ENCODE measurements around the gene CACNB2. TPM values are rescaled to one million over a fixed set of nuclear protein-coding genes. Genes with fewer than 3 reads are reported as not detected.
"Not testable (repeated sequence)": the region's sequence is repeated elsewhere in the genome, so short reads cannot be mapped to it uniquely, and the experiment has no call there.

The CACNB2 gene
- total RNA-seq, 1 donor from 2014 or later = 7.6 TPM

DNA sequence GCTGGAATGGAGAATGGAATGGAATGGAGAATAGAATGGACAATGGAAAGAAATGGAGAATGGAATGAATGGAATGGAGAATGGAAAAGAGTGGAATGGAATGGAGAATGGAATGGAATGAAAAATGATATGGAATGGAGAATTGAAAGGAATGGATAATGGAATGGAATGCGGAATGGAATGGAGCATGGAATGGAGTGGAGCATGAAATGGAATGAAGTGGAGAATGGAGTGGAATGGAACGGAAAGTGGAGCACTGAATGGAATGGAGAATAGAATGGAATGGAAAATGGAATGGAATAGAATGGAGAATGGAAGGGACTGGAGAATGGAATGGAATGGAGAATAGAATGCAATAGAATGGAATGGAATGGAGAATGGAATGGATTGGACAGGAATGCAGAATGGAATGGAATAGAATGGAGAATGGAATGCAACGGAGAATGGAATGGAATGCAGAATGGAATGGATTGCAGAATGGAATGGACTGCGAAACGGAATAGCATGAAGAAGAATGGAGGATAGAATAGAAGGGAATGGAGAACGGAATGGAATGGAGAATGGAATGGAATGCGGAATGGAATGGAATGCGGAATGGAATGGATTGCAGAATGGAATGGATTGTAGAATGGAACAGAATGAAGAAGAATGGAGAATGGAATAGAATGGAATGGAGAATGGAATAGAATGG, 421.8 kb downstream of the CACNB2 start:
- Mint-ChIP-seq H3K4me3 (no peak overlapping the region), H3K4me1 (ENCODE audit: unreplicated experiment) (no peaks in the 10 kb centered on the region), H3K9me3 (no peaks in the 10 kb centered on the region), H3K36me3 (no peaks in the 10 kb centered on the region), H3K27ac (no peak overlapping the region), H3K27me3 (no peaks in the 10 kb centered on the region)
- DNase-seq (ENCODE audit: extremely low spot score, unreplicated experiment) = no peak
- TF ChIP-seq, protein P1, sequence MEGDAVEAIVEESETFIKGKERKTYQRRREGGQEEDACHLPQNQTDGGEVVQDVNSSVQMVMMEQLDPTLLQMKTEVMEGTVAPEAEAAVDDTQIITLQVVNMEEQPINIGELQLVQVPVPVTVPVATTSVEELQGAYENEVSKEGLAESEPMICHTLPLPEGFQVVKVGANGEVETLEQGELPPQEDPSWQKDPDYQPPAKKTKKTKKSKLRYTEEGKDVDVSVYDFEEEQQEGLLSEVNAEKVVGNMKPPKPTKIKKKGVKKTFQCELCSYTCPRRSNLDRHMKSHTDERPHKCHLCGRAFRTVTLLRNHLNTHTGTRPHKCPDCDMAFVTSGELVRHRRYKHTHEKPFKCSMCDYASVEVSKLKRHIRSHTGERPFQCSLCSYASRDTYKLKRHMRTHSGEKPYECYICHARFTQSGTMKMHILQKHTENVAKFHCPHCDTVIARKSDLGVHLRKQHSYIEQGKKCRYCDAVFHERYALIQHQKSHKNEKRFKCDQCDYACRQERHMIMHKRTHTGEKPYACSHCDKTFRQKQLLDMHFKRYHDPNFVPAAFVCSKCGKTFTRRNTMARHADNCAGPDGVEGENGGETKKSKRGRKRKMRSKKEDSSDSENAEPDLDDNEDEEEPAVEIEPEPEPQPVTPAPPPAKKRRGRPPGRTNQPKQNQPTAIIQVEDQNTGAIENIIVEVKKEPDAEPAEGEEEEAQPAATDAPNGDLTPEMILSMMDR (conservative IDR thresholded peaks at IDR 0.05) = no peak

DNA sequence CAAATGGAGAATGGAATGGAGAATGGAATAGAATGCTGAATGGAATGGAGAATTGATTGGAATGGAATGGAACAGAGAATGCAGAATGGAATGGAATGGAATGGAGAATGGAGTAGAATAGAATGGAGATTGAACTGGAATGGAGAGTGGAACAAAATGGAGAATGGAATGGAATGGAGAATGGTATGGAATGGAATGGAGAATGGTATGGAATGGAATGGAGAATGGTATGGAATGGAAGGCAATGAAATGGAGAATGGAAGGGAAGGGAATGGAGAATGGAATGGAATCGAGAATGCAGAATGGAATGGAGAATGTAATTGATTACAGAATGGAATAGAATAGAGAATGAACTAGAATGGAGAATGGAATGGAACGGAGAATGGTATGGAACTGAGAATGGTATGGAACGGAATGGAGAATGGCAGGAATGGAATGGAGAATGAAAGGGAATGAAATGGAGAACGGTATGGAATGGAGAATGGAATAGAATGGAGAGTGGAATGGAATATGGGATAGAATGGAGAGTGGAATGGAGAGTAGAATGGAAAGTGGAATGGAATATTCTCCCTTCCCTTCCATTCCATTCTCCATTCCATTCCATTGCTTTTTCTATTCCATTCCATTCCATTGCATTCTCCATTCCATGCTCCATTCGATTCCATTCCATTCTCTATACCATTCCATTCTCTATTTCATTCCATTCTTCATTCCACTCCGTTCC, 422.9 kb downstream of the CACNB2 start:
- Mint-ChIP-seq H3K4me1 (ENCODE audit: unreplicated experiment) (no peaks in the 10 kb centered on the region), H3K36me3 (no peaks in the 10 kb centered on the region), H3K4me3 (no peak overlapping the region), H3K27me3 (no peaks in the 10 kb centered on the region), H3K9me3 (no peaks in the 10 kb centered on the region), H3K27ac (no peak overlapping the region)
- TF ChIP-seq, protein P1 (conservative IDR thresholded peaks at IDR 0.05) = no peak
- DNase-seq (ENCODE audit: extremely low spot score, unreplicated experiment) = no peak

DNA sequence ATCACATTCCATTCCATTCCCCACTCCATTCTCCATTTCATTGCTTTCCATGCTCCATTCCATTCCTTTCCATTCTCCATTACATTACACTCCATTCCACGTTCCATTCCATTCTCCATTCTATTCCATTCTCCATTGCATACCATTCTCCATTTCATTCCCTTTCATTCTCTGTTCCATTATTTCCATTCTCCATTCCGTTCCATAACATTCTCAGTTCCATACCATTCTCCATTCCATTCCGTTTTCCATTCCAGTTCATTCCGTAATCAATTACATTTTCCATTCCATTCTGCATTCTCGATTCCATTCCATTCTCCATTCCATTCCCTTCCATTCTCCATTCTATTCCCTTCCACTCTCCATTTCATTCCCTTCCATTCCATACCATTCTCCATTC, 424.8 kb downstream of the CACNB2 start:
- Mint-ChIP-seq H3K27ac (no peak overlapping the region), H3K36me3 (no peaks in the 10 kb centered on the region), H3K4me1 (ENCODE audit: unreplicated experiment) (no peaks in the 10 kb centered on the region), H3K4me3 (no peak overlapping the region), H3K27me3 (no peaks in the 10 kb centered on the region), H3K9me3 (no peaks in the 10 kb centered on the region)
- DNase-seq (ENCODE audit: extremely low spot score, unreplicated experiment) = no peak
- TF ChIP-seq, protein P1 (conservative IDR thresholded peaks at IDR 0.05) = no peak

DNA sequence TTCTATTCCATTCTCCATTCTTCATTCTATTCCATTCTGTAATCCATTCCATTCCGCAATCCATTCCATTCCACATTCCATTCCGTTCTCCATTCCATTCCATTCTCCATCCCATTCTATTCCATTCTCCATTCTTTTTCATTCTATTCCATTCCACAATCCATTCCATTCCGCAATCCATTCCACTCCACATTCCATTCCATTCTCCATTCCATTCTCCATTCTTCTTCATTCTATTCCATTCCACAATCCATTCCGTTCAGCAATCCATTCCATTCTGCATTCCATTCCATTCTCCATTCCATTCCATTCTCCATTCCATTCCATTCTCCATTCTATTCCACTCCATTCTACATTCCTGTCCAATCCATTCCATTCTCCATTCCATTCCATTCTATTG, 426.0 kb downstream of the CACNB2 start:
- H3K9me3 Mint-ChIP-seq = no peaks in the 10 kb centered on the region
- no peaks in the 10 kb centered on the region for H3K36me3 Mint-ChIP-seq
- TF ChIP-seq, protein P1 (conservative IDR thresholded peaks at IDR 0.05) = no peak
- H3K4me3 Mint-ChIP-seq = no peak overlapping the region
- DNase-seq (ENCODE audit: extremely low spot score, unreplicated experiment) = no peak
- no peak overlapping the region for H3K27ac Mint-ChIP-seq
- H3K27me3 Mint-ChIP-seq = no peaks in the 10 kb centered on the region
- no peaks in the 10 kb centered on the region for H3K4me1 Mint-ChIP-seq (ENCODE audit: unreplicated experiment)

DNA sequence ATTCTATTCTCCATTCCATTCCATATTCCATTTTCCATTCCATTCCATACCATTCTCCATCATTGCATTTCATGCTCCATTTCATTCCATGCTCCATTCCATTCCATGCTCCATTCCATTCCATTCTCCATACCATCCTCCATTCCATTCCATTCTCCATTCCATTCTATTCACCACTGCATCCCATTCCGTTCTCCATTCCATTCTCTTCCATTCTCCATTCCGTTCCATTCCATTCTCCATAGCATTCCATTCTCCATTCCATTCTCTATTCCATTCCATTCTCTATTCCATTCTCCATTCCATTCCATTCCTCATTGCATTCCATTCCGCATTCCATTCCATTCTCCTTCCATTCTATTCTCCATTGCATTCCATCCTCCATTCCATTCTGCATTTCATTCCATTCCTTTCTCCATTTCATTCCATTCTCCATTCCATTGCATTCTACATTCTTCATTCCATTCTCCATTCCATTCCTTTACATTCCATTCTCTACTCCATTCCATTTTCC, 427.2 kb downstream of the CACNB2 start:
- no peak overlapping the region for H3K4me3 Mint-ChIP-seq
- no peaks in the 10 kb centered on the region for H3K36me3 Mint-ChIP-seq
- H3K4me1 Mint-ChIP-seq (ENCODE audit: unreplicated experiment) = no peaks in the 10 kb centered on the region
- no peaks in the 10 kb centered on the region for H3K9me3 Mint-ChIP-seq
- TF ChIP-seq, protein P1 (conservative IDR thresholded peaks at IDR 0.05) = no peak
- no peak for DNase-seq (ENCODE audit: extremely low spot score, unreplicated experiment)
- H3K27me3 Mint-ChIP-seq = no peaks in the 10 kb centered on the region
- H3K27ac Mint-ChIP-seq = no peak overlapping the region

DNA sequence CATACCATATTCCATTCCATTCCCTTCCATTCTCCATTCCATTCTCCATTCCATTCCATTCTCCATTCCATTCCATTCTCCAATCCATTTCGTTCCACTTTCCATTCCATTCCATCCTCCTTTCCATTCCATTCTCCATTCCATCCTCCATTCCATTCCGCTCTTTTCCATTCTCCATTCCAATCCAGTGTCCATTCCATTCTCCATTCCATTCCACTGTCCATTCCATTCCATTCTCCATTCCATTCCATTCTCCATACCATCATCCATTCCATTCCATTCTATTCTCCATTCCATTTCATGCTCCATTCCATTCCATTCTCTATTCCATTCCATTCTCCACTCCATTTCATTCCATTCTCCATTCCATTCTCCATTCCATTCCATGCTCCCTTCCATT, 430.2 kb downstream of the CACNB2 start:
- H3K27me3 Mint-ChIP-seq; H3K9me3 Mint-ChIP-seq; H3K4me1 Mint-ChIP-seq (ENCODE audit: unreplicated experiment); H3K4me3 Mint-ChIP-seq; H3K36me3 Mint-ChIP-seq; DNase-seq (ENCODE audit: extremely low spot score, unreplicated experiment); H3K27ac Mint-ChIP-seq: not testable (repeated sequence)
